KMS-11 (cell line): ENCODE data around the gene NSD1.

Source experiments
- H2AFZ ChIP-seq: fragments of 200-600 bp; sonication (generic); 2 replicates; pipeline ENCODE4 v1.6.1; 2016; ENCODE audit warnings: antibody characterized with exemption, mixed run types, low read depth
- H3K27ac ChIP-seq: fragments of 200-600 bp; sonication (generic); 2 replicates; pipeline ENCODE4 v1.6.1; 2016; ENCODE audit warnings: mild to moderate bottlenecking, mixed run types
- H3K27me3 ChIP-seq: fragments of 200-600 bp; sonication (generic); 2 replicates; pipeline ENCODE4 v1.6.1; 2017; ENCODE audit warnings: mild to moderate bottlenecking, low read depth, mixed run types, moderate library complexity; ENCODE audit not compliant: insufficient read depth
- H3K36me3 ChIP-seq: fragments of 200-600 bp; sonication (generic); 2 replicates; pipeline ENCODE4 v1.6.1; 2017; ENCODE audit warnings: mild to moderate bottlenecking, mixed run types; ENCODE audit not compliant: insufficient read depth
- H3K4me1 ChIP-seq: fragments of 200-600 bp; sonication (generic); 2 replicates; pipeline ENCODE4 v1.6.1; 2016; ENCODE audit warnings: mild to moderate bottlenecking, low read depth, mixed run types; ENCODE audit not compliant: poor library complexity, severe bottlenecking
- H3K4me2 ChIP-seq: fragments of 200-600 bp; sonication (generic); 2 replicates; pipeline ENCODE4 v1.7.0; 2016; ENCODE audit warnings: mild to moderate bottlenecking, mixed run types
- H3K4me3 ChIP-seq: fragments of 200-600 bp; sonication (generic); IDR thresholded peaks from 2 replicates; pipeline ENCODE4 v1.6.1; 2017; ENCODE audit warnings: low read depth, low read length, mixed read lengths; ENCODE audit not compliant: insufficient read depth
- H3K79me2 ChIP-seq: fragments of 200-600 bp; sonication (generic); 2 replicates; pipeline ENCODE4 v1.6.1; 2016; ENCODE audit warnings: low read depth, mixed run types; ENCODE audit not compliant: insufficient read depth
- H3K9ac ChIP-seq: fragments of 200-600 bp; sonication (generic); 2 replicates; pipeline ENCODE4 v1.6.1; 2016; ENCODE audit warnings: mild to moderate bottlenecking, mixed run types
- H4K20me1 ChIP-seq: fragments of 200-600 bp; sonication (generic); 2 replicates; pipeline ENCODE4 v1.6.1; 2016; ENCODE audit warnings: mild to moderate bottlenecking, mixed run types; ENCODE audit not compliant: insufficient read depth
- CTCF ChIP-seq: fragments of 200-600 bp; sonication (generic); conservative IDR thresholded peaks from 2 replicates; pipeline ENCODE4 v1.6.1; 2017; ENCODE audit warnings: low read depth, mild to moderate bottlenecking, antibody characterized with exemption, low read length, moderate library complexity, mixed read lengths

The NSD1 gene

GRCh38 chr5:177091232-177091631 is 42.3 kb upstream of the NSD1 start:
- H3K9ac ChIP-seq, result no peak overlapping the region
- H3K79me2 ChIP-seq, result no peaks in the 10 kb centered on the region
- H3K4me3 ChIP-seq, result no peak overlapping the region
- TF ChIP-seq CTCF, result no peak
- H3K4me1 ChIP-seq, result peaks cover 3% of the 10 kb centered on the region
- H3K27ac ChIP-seq, result no peak overlapping the region
- H3K4me2 ChIP-seq, result no peak overlapping the region
- no peaks in the 10 kb centered on the region for H3K27me3 ChIP-seq
- H2AFZ ChIP-seq, result no peak overlapping the region
- no peaks in the 10 kb centered on the region for H4K20me1 ChIP-seq
- H3K36me3 ChIP-seq, result no peaks in the 10 kb centered on the region

- no peak overlapping the region for H3K27ac ChIP-seq
- H3K4me1 ChIP-seq, result peaks cover 3% of the 10 kb centered on the region
- H2AFZ ChIP-seq, result no peak overlapping the region
- no peaks in the 10 kb centered on the region for H4K20me1 ChIP-seq
- H3K79me2 ChIP-seq, result no peaks in the 10 kb centered on the region
- no peaks in the 10 kb centered on the region for H3K27me3 ChIP-seq
- no peak for TF ChIP-seq CTCF
- no peak overlapping the region for H3K4me2 ChIP-seq
- no peak overlapping the region for H3K9ac ChIP-seq
- H3K4me3 ChIP-seq, result no peak overlapping the region
- no peaks in the 10 kb centered on the region for H3K36me3 ChIP-seq
Measured at GRCh38 chr5:177092178-177093081, 41.1 kb upstream of the NSD1 start.

GRCh38 chr5:177093082-177093712 is 40.4 kb upstream of the NSD1 start:
- no peak overlapping the region for H3K9ac ChIP-seq
- no peak overlapping the region for H2AFZ ChIP-seq
- TF ChIP-seq CTCF, result no peak
- no peaks in the 10 kb centered on the region for H4K20me1 ChIP-seq
- H3K4me3 ChIP-seq, result no peak overlapping the region
- H3K27ac ChIP-seq, result no peak overlapping the region
- no peaks in the 10 kb centered on the region for H3K79me2 ChIP-seq
- no peaks in the 10 kb centered on the region for H3K27me3 ChIP-seq
- H3K4me2 ChIP-seq, result no peak overlapping the region
- no peaks in the 10 kb centered on the region for H3K36me3 ChIP-seq
- H3K4me1 ChIP-seq, result no peaks in the 10 kb centered on the region

GRCh38 chr5:177093803-177094202 is 39.8 kb upstream of the NSD1 start:
- Histone ChIP-seq H3K27ac (no peak overlapping the region), H3K4me3 (no peak overlapping the region), H3K36me3 (no peaks in the 10 kb centered on the region)

More at GRCh38 chr5:177093803-177094202, 39.8 kb upstream of the NSD1 start:
- no peak overlapping the region for H2AFZ ChIP-seq
- H3K4me1 ChIP-seq, result no peaks in the 10 kb centered on the region
- H3K27me3 ChIP-seq, result no peaks in the 10 kb centered on the region
- no peaks in the 10 kb centered on the region for H3K79me2 ChIP-seq
- H3K9ac ChIP-seq, result no peak overlapping the region
- H3K4me2 ChIP-seq, result no peak overlapping the region
- TF ChIP-seq CTCF, result no peak
- H4K20me1 ChIP-seq, result no peaks in the 10 kb centered on the region
